ENCODE results near the gene RBBP8.
"Not testable (repeated sequence)": the region's sequence is repeated elsewhere in the genome, so short reads cannot be mapped to it uniquely, and the experiment has no call there.

Gene RBBP8

GRCh38 chr18:22933206-22933965 is at the start of gene RBBP8:
TSS of gene RBBP8 (plus strand) at chr18:22933328. CDS start at chr18:22936852, 3,524 bp downstream.
- DNase-seq (ENCODE audit: low spot score): peak; percentile 78

- no peak for DNase-seq (ENCODE audit: low spot score)
Observed at GRCh38 chr18:22883827-22884226, 49.3 kb upstream of the RBBP8 start.

GRCh38 chr18:22885694-22886093 is 47.4 kb upstream of the RBBP8 start:
- not testable (repeated sequence) for DNase-seq (ENCODE audit: low spot score)

- DNase-seq (ENCODE audit: low spot score): no peak
Observed at GRCh38 chr18:22899421-22899820, 33.7 kb upstream of the RBBP8 start.

GRCh38 chr18:22900558-22901238 is 32.4 kb upstream of the RBBP8 start:
- DNase-seq (ENCODE audit: low spot score): no peak

GRCh38 chr18:22902093-22902492 is 31.0 kb upstream of the RBBP8 start:
- DNase-seq (ENCODE audit: low spot score): no peak

GRCh38 chr18:22903248-22903647 is 29.9 kb upstream of the RBBP8 start:
- not testable (repeated sequence) for DNase-seq (ENCODE audit: low spot score)

GRCh38 chr18:22912149-22912548 is 21.0 kb upstream of the RBBP8 start:
- DNase-seq (ENCODE audit: low spot score): no peak

- DNase-seq (ENCODE audit: low spot score): no peak
Observed at GRCh38 chr18:22912835-22913234, 20.3 kb upstream of the RBBP8 start.

GRCh38 chr18:22913861-22914260 is 19.3 kb upstream of the RBBP8 start:
- DNase-seq (ENCODE audit: low spot score): no peak

GRCh38 chr18:22914633-22915032 is 18.5 kb upstream of the RBBP8 start:
- DNase-seq (ENCODE audit: low spot score): no peak

GRCh38 chr18:22915337-22915736 is 17.8 kb upstream of the RBBP8 start:
- no peak for DNase-seq (ENCODE audit: low spot score)

GRCh38 chr18:22921772-22922171 is 11.4 kb upstream of the RBBP8 start:
- no peak for DNase-seq (ENCODE audit: low spot score)

GRCh38 chr18:22924589-22924988 is 8.5 kb upstream of the RBBP8 start:
- no peak for DNase-seq (ENCODE audit: low spot score)

GRCh38 chr18:22926454-22926853 is 6.7 kb upstream of the RBBP8 start:
- DNase-seq (ENCODE audit: low spot score): no peak

GRCh38 chr18:22928339-22928738 is 4.8 kb upstream of the RBBP8 start:
- no peak for DNase-seq (ENCODE audit: low spot score)

GRCh38 chr18:22930089-22930713 is 2.9 kb upstream of the RBBP8 start:
- peak; percentile 84 for DNase-seq (ENCODE audit: low spot score)

GRCh38 chr18:22932885-22933205 is 283 bp upstream of the RBBP8 start:
- DNase-seq (ENCODE audit: low spot score): peak; percentile 1

GRCh38 chr18:22933966-22934423 is 867 bp downstream of the RBBP8 start:
- no peak for DNase-seq (ENCODE audit: low spot score)

GRCh38 chr18:22934789-22935188 is 1.7 kb downstream of the RBBP8 start:
- DNase-seq (ENCODE audit: low spot score): no peak

GRCh38 chr18:22935431-22935830 is 2.3 kb downstream of the RBBP8 start:
- no peak for DNase-seq (ENCODE audit: low spot score)

GRCh38 chr18:22936515-22936914 is 3.4 kb downstream of the RBBP8 start:
- DNase-seq (ENCODE audit: low spot score): no peak

- no peak for DNase-seq (ENCODE audit: low spot score)
Observed at GRCh38 chr18:22939649-22940048, 6.5 kb downstream of the RBBP8 start.
